K562 (cell line): ENCODE measurements around the gene HNRNPA3. TPM values are rescaled to one million over a fixed set of nuclear protein-coding genes. Genes with fewer than 3 reads are reported as not detected.

Experiments
- ATAC-seq: fragments of 200-7000 bp; cut with Tn5 transposase; 3 replicates; pipeline ENCODE4 v1.9.1; 2020; ENCODE audit warnings: moderate library complexity
- BruUV-seq: library from RNA; stranded (reverse); fragments of 400-500 nt; replicated peaks from 2 replicates; lab custom pipeline; 2021; lab: Mats Ljungman, UMichigan
- CTCF ChIA-PET: fragments of 300-600 bp; formaldehyde crosslinking; extraction: SDS; loops from one replicate; lab custom pipeline; 2021; ENCODE audit warnings: low intra/inter-chr PET ratio; lab: Yijun Ruan, JAX
- POLR2A ChIA-PET: fragments of 300-600, 350-650 bp; sonication (Branson Sonifier 250); formaldehyde crosslinking; extraction: SDS; loops from one replicate; lab custom pipeline; 2021; ENCODE audit warnings: antibody characterized with exemption, inconsistent platforms; lab: Yijun Ruan, JAX
- DNase-seq, 4 experiments: peaks; one replicate each; pipeline versions ENCODE4 v3.0.0 to v3.0.0-alpha.2; 2011 to 2018; ENCODE audit warnings: low spot score in 3 of 4, mixed read lengths in 3 of 4; ENCODE audit errors: extremely low read depth in 1 of 4
- FAIRE-seq: peaks from 2 replicates; lab custom pipeline; 2011; peaks lifted over from hg19 to GRCh38; lab: Jason Lieb, UNC
- H2AFZ ChIP-seq: 2 replicates; pipeline ENCODE4 v1.6.0; 2011; ENCODE audit warnings: low read depth, low read length, control low read depth, inconsistent platforms
- H3K27ac ChIP-seq: fragments of 200-600 bp; 3 replicates; pipeline ENCODE4 v1.8.0; 2011; ENCODE audit warnings: low read depth, mild to moderate bottlenecking, control low read depth, inconsistent platforms, low read length, moderate library complexity, mixed read lengths; ENCODE audit errors: extremely low read depth
- H3K27me3 ChIP-seq, 2 experiments: fragments of 300-600 bp in 1 of 2; 2 replicates in 1 of 2; 3 replicates in 1 of 2; pipeline versions ENCODE4 v1.6.0 to v1.8.0; 2011; ENCODE audit warnings: inconsistent platforms in 2 of 2, low read length in 2 of 2, mild to moderate bottlenecking in 1 of 2, mixed read lengths in 1 of 2, moderate library complexity in 1 of 2; ENCODE audit not compliant: control insufficient read depth in 2 of 2, insufficient read depth in 2 of 2
- H3K36me3 ChIP-seq: fragments of 300-600 bp; 3 replicates; pipeline ENCODE4 v1.8.0; 2011; ENCODE audit warnings: mild to moderate bottlenecking, low read length, inconsistent platforms; ENCODE audit not compliant: control insufficient read depth, insufficient read depth
- H3K4me1 ChIP-seq, 2 experiments: fragments of 200-600 bp in 1 of 2; replicated peaks in 1 of 2; 2 replicates in 1 of 2; 3 replicates in 1 of 2; pipeline versions ENCODE4 v1.5.1 to v1.8.0; 2011; ENCODE audit warnings: inconsistent platforms in 2 of 2, low read length in 2 of 2, mild to moderate bottlenecking in 1 of 2, mixed read lengths in 1 of 2, moderate library complexity in 1 of 2; ENCODE audit not compliant: control insufficient read depth in 2 of 2, insufficient read depth in 2 of 2
- H3K4me2 ChIP-seq: 2 replicates; pipeline ENCODE4 v1.6.1; 2011; ENCODE audit warnings: low read length, control low read depth, inconsistent platforms, mixed read lengths; ENCODE audit not compliant: insufficient read depth
- H3K4me3 ChIP-seq: fragments of 200-600 bp; sonication (generic), shearing (Covaris generic); 2 replicates; pipeline ENCODE4 v1.5.1; 2016; ENCODE audit warnings: control low read depth, inconsistent platforms
- H3K79me2 ChIP-seq: fragments of 200-600 bp; 3 replicates; pipeline ENCODE4 v1.8.0; 2011; ENCODE audit warnings: low read length, inconsistent platforms; ENCODE audit not compliant: control insufficient read depth, insufficient read depth
- H3K9ac ChIP-seq, 2 experiments: 2 replicates each; pipeline versions ENCODE4 v1.6.0 to v1.6.1; 2011; ENCODE audit warnings: low read depth in 2 of 2, low read length in 2 of 2, control low read depth in 1 of 2, inconsistent platforms in 1 of 2, mild to moderate bottlenecking in 1 of 2, mixed read lengths in 1 of 2; ENCODE audit not compliant: insufficient read depth in 1 of 2
- H3K9me1 ChIP-seq: one replicate; pipeline ENCODE4 v1.6.0; 2011; ENCODE audit warnings: inconsistent platforms, mild to moderate bottlenecking, low read length, moderate library complexity; ENCODE audit not compliant: control insufficient read depth, insufficient read depth
- H3K9me3 ChIP-seq: replicated peaks from 2 replicates; pipeline ENCODE4 v1.5.1; 2011; ENCODE audit warnings: low read depth, low read length, inconsistent platforms; ENCODE audit not compliant: control insufficient read depth, insufficient read depth
- H4K20me1 ChIP-seq: replicated peaks from 2 replicates; pipeline ENCODE4 v1.6.1; 2011; ENCODE audit warnings: low read length, inconsistent platforms, mixed read lengths; ENCODE audit not compliant: control insufficient read depth, insufficient read depth
- ARNT ChIP-seq, 2 experiments: fragments of 450-650 bp; IDR thresholded peaks; 2 replicates each; pipeline ENCODE4 v1.6.1; 2016; ENCODE audit warnings: mild to moderate bottlenecking in 1 of 2
- CBX1 ChIP-seq: sonication (generic); IDR thresholded peaks from 2 replicates; pipeline ENCODE4 v1.6.1; 2016; ENCODE audit warnings: antibody characterized with exemption, low read depth, mild to moderate bottlenecking
- FUS ChIP-seq: fragments of 200-400 bp; formaldehyde crosslinking; optimal IDR thresholded peaks from 2 replicates; pipeline ENCODE3; 2017; ENCODE audit warnings: low read depth, low read length
- GATAD2B ChIP-seq: fragments of 450-650 bp; IDR thresholded peaks from 2 replicates; pipeline ENCODE4 v1.6.1; 2017; ENCODE audit warnings: mild to moderate bottlenecking, borderline replicate concordance
- HOMEZ ChIP-seq: fragments of 250-450 bp; sonication (Bioruptor Pico); IDR thresholded peaks from 2 replicates; pipeline ENCODE4 v1.4.0; 2020; ENCODE audit warnings: mild to moderate bottlenecking, moderate library complexity
- ID3 ChIP-seq, 2 experiments: fragments of 250-450 bp in 1 of 2; fragments of 450-650 bp in 1 of 2; sonication (Bioruptor Pico) in 1 of 2; IDR thresholded peaks; 2 replicates each; pipeline versions ENCODE4 v1.6.1 to v1.8.0; 2016 to 2021; ENCODE audit warnings: mild to moderate bottlenecking in 2 of 2, moderate library complexity in 2 of 2, missing compliant biosample characterization in 1 of 2, missing genetic modification characterization in 1 of 2
- PATZ1 ChIP-seq: fragments of 250-450 bp; sonication (Bioruptor Pico); IDR thresholded peaks from 2 replicates; pipeline ENCODE4 v1.5.0; 2020; ENCODE audit warnings: mild to moderate bottlenecking, borderline replicate concordance
- POLR2H ChIP-seq: IDR thresholded peaks from 2 replicates; pipeline ENCODE4 v1.6.1; 2016; ENCODE audit warnings: missing genetic modification characterization, low read depth, mild to moderate bottlenecking, control low read depth, missing compliant biosample characterization, moderate library complexity
- TRIM24 ChIP-seq, 2 experiments: fragments of 450-650 bp; IDR thresholded peaks; 2 replicates each; pipeline ENCODE4 v1.6.1; 2016
- XRCC4 ChIP-seq: IDR thresholded peaks from one replicate; pipeline ENCODE4 v1.6.1; 2011; ENCODE audit not compliant: insufficient read depth, insufficient read length; ENCODE audit errors: extremely low read depth
- YY1 ChIP-seq, 3 experiments: IDR thresholded peaks; 2 replicates each; pipeline ENCODE4 v1.6.1; 2011; ENCODE audit warnings: low read length in 2 of 3, mild to moderate bottlenecking in 2 of 3, moderate library complexity in 2 of 3, borderline replicate concordance in 1 of 3, control low read depth in 1 of 3, low read depth in 1 of 3; ENCODE audit not compliant: insufficient read depth in 3 of 3, insufficient replicate concordance in 2 of 3, control insufficient read depth in 1 of 3, insufficient read length in 1 of 3; ENCODE audit errors: extremely low read depth in 1 of 3
- ZBTB7A ChIP-seq: IDR thresholded peaks from 2 replicates; pipeline ENCODE4 v1.6.1; 2011; ENCODE audit warnings: low read depth, mild to moderate bottlenecking, low read length, moderate library complexity, borderline replicate concordance; ENCODE audit not compliant: control insufficient read depth
- ZNF146 ChIP-seq: IDR thresholded peaks from one replicate; pipeline ENCODE4 v1.6.1; 2018; ENCODE audit warnings: missing compliant biosample characterization; ENCODE audit not compliant: unreplicated experiment
- ZNF212 ChIP-seq: fragments of 450-650 bp; formaldehyde crosslinking; IDR thresholded peaks from 2 replicates; pipeline ENCODE4 v1.4.0; 2020; ENCODE audit warnings: mild to moderate bottlenecking
- ZNF785 ChIP-seq: fragments of 250-450 bp; sonication (Bioruptor Pico); IDR thresholded peaks from 2 replicates; pipeline ENCODE4 v1.4.0; 2020; ENCODE audit warnings: mild to moderate bottlenecking
- WGBS: fragments of 100-300 bp; shearing (Covaris generic); methylation state at CpG from one replicate; pipeline ENCODE4 v1.1.6; 2016; ENCODE audit warnings: low coverage, mixed read lengths; ENCODE audit not compliant: insufficient coverage; ENCODE audit errors: missing lambda C conversion rate; 5-methylcytosine and 5-hydroxymethylcytosine counted together
- in situ Hi-C: fragments of 300-500 bp; cut with MboI; formaldehyde crosslinking; loops from 4 replicates; pipeline ENCODE4 v1.15.0; 2018; ENCODE audit warnings: inconsistent platforms, mixed read lengths
- intact Hi-C: fragments of 100-400 bp; cut with micrococcal nuclease; formaldehyde crosslinking; loops from 2 replicates; pipeline ENCODE4 v1.14.2; 2022
- polyA plus RNA-seq, 8 experiments: library from polyadenylated mRNA; depleted of rRNA in 4 of 8; stranded (reverse) in 5 of 8; unstranded in 3 of 8; fragments of >200 nt; fragmentation: Nextera tagmentation in 2 of 8; fragmentation: Illumina TruSeq in 1 of 8; extraction: Ambion mirVana in 2 of 8; extraction: Trizol in 1 of 8; gene quantifications; 2 replicates each; pipeline versions ENCODE4 v1.2.1 to v1.2.3, GENCODE V29; 2011 to 2014; ENCODE audit warnings: inconsistent platforms in 1 of 8, missing spikeins in 1 of 8
- total RNA-seq, 7 experiments: library from RNA; depleted of rRNA in 6 of 7; stranded (reverse); fragments of >200 nt in 6 of 7; fragmentation: Illumina TruSeq in 2 of 7; extraction: Trizol in 2 of 7; gene quantifications; 2 replicates each; pipeline versions ENCODE4 v1.2.1 to v1.2.3, GENCODE V29; 2011 to 2021; ENCODE audit warnings: low replicate concordance in 1 of 7

The HNRNPA3 gene
- total and polyA plus RNA-seq, 9 of the 15 experiments (the other 6 are each of a cell fraction or from before 2014, with no cell fraction given): 72.8 to 428 (median 192) TPM

GRCh38 chr2:177257471-177257870, 44.9 kb downstream of the HNRNPA3 start (continued):
- TF ChIP-seq ZBTB7A: peak; percentile 68

GRCh38 chr2:177258059-177258458, 45.5 kb downstream of the HNRNPA3 start:
- no TSS peak for BruUV-seq
- Histone ChIP-seq H3K36me3 (peaks cover 67% of the 10 kb centered on the region), H3K9ac (no peak overlapping the region), H3K4me3 (no peak overlapping the region), H4K20me1 (peaks cover 49% of the 10 kb centered on the region), H3K9me3 (peaks cover 18% of the 10 kb centered on the region), H3K27me3 (no peaks in the 10 kb centered on the region), H3K4me1 (peaks cover 27 to 66% of the 10 kb centered on the region in 2 experiments), H3K9me1 (peaks cover 10% of the 10 kb centered on the region), H3K4me2 (no peak overlapping the region), H2AFZ (no peak overlapping the region), H3K79me2 (peaks cover 100% of the 10 kb centered on the region), H3K27ac (no peak overlapping the region)
- in situ Hi-C loops: loop anchor here (5.0 kb wide), 1 partner anchor 91 kb away; no protein-coding TSS in a partner anchor
- no peak for FAIRE-seq
- ChIA-PET CTCF (no interaction called here), POLR2A (interaction anchor here (0.6 to 10.9 kb wide), 4 partner anchors 6 to 13 kb away, joined by 3 to 199 read pairs (median 7); partner anchors contain the start of gene NFE2L2)
- DNase-seq: no peak
- intact Hi-C loops: no loop called here
- no peak for ATAC-seq
- 82% methylated on average over 2 of the region's 2 CpGs for WGBS
- no peak for TF ChIP-seq POLR2H
- TF ChIP-seq XRCC4: no peak
- TF ChIP-seq ZNF785 (CRISPR knock-in tag): no peak
- TF ChIP-seq YY1 (IDR thresholded peaks at IDR 0.05; ENCODE audit: borderline replicate concordance in 1 of 3, control insufficient read depth in 1 of 3, extremely low read depth in 1 of 3, insufficient read depth in 3 of 3, insufficient read length in 1 of 3, insufficient replicate concordance in 2 of 3, low read depth in 1 of 3, low read length in 2 of 3): no peak
- TF ChIP-seq PATZ1 (CRISPR knock-in tag): no peak
- no peak for TF ChIP-seq ID3 (CRISPR knock-in tag; IDR thresholded peaks at IDR 0.05)
- TF ChIP-seq ID3 (tag; IDR thresholded peaks at IDR 0.05): 0 out of 2 replicates have a peak, but pooled peaks have one; percentile 19
- no peak for TF ChIP-seq HOMEZ
- TF ChIP-seq TRIM24 (IDR thresholded peaks at IDR 0.05): peak in 1 of 2 experiments; percentile 45; a peak in 1 of 4 replicates
- TF ChIP-seq ARNT (IDR thresholded peaks at IDR 0.05): no peak
- TF ChIP-seq ZNF212: no peak
- peak; percentile 43; the same call in 1 of the 2 replicates for TF ChIP-seq CBX1
- no peak for TF ChIP-seq FUS
- no peak for TF ChIP-seq GATAD2B
- peak; percentile 100 for TF ChIP-seq ZNF146 (CRISPR knock-in tag)
